Measurements from ENCODE around the gene GPR82. TPM values are rescaled to one million over a fixed set of nuclear protein-coding genes. Genes with fewer than 3 reads are reported as not detected.

The GPR82 gene
- total and polyA plus RNA-seq, 10 of the 15 experiments (the other 5 are each of a cell fraction or from before 2014, with no cell fraction given): 0.23 to 1.7 (median 0.56) TPM

DNA sequence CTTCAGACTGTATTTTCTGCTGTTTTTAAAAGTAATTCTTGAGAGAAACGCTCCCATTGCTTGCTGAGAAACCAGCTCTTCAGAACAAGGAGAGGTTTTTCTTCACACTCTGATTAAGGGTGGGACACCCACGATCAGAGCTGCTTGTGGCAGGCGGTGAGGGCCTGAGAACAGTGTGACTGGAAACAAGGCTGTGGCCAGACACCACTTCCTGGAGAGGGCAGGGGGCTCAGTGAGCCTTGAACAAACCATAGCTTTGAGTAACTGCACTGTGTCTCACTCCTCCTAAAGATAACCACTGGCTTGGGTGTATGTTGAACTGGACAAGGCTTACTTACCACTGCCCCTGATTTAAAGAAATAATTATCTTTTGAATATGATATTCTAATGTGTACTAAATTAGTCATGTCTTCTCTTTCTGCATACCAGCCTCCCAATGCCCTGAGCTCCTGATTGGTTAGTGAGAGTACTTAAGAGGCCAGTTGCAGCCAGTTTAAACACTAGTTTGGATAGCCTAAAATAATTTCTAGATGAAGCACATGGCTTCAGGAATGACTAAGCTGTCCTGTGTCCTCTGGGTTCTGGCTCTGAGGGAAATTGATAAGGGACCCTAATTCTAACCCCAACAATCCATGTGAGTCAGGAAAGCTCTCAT is 3.7 kb upstream of the GPR82 start (continued):
- TF ChIP-seq, protein P1, sequence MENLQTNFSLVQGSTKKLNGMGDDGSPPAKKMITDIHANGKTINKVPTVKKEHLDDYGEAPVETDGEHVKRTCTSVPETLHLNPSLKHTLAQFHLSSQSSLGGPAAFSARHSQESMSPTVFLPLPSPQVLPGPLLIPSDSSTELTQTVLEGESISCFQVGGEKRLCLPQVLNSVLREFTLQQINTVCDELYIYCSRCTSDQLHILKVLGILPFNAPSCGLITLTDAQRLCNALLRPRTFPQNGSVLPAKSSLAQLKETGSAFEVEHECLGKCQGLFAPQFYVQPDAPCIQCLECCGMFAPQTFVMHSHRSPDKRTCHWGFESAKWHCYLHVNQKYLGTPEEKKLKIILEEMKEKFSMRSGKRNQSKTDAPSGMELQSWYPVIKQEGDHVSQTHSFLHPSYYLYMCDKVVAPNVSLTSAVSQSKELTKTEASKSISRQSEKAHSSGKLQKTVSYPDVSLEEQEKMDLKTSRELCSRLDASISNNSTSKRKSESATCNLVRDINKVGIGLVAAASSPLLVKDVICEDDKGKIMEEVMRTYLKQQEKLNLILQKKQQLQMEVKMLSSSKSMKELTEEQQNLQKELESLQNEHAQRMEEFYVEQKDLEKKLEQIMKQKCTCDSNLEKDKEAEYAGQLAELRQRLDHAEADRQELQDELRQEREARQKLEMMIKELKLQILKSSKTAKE (IDR thresholded peaks at IDR 0.05; ENCODE audit: low read depth, poor library complexity, severe bottlenecking): no peak
- TF ChIP-seq SREBF2 (IDR thresholded peaks at IDR 0.05; ENCODE audit: low read length): no peak
- TF ChIP-seq, protein P2, sequence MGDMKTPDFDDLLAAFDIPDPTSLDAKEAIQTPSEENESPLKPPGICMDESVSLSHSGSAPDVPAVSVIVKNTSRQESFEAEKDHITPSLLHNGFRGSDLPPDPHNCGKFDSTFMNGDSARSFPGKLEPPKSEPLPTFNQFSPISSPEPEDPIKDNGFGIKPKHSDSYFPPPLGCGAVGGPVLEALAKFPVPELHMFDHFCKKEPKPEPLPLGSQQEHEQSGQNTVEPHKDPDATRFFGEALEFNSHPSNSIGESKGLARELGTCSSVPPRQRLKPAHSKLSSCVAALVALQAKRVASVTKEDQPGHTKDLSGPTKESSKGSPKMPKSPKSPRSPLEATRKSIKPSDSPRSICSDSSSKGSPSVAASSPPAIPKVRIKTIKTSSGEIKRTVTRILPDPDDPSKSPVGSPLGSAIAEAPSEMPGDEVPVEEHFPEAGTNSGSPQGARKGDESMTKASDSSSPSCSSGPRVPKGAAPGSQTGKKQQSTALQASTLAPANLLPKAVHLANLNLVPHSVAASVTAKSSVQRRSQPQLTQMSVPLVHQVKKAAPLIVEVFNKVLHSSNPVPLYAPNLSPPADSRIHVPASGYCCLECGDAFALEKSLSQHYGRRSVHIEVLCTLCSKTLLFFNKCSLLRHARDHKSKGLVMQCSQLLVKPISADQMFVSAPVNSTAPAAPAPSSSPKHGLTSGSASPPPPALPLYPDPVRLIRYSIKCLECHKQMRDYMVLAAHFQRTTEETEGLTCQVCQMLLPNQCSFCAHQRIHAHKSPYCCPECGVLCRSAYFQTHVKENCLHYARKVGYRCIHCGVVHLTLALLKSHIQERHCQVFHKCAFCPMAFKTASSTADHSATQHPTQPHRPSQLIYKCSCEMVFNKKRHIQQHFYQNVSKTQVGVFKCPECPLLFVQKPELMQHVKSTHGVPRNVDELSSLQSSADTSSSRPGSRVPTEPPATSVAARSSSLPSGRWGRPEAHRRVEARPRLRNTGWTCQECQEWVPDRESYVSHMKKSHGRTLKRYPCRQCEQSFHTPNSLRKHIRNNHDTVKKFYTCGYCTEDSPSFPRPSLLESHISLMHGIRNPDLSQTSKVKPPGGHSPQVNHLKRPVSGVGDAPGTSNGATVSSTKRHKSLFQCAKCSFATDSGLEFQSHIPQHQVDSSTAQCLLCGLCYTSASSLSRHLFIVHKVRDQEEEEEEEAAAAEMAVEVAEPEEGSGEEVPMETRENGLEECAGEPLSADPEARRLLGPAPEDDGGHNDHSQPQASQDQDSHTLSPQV (IDR thresholded peaks at IDR 0.05): no peak
- no peak for TF ChIP-seq YY1 (IDR thresholded peaks at IDR 0.05; ENCODE audit: low read depth, low read length)
- TF ChIP-seq IKZF1 (conservative IDR thresholded peaks at IDR 0.05): peak; percentile 30; the same call in 1 of the 2 replicates
- TF ChIP-seq EED (IDR thresholded peaks at IDR 0.05; ENCODE audit: low read depth): 0 out of 2 replicates have a peak, but pooled peaks have one; percentile 50
- TF ChIP-seq NFYB (IDR thresholded peaks at IDR 0.05; ENCODE audit: insufficient read depth, low read depth, low read length): 0 out of 2 replicates have a peak, but pooled peaks have one; percentile 66
- TF ChIP-seq BCL11A (IDR thresholded peaks at IDR 0.05; ENCODE audit: low read depth, low read length): 0 out of 2 replicates have a peak, but pooled peaks have one; percentile 58
- TF ChIP-seq CBX5 (IDR thresholded peaks at IDR 0.05; ENCODE audit: low read depth): no peak
- no peak for TF ChIP-seq STAT3 (IDR thresholded peaks at IDR 0.05; ENCODE audit: low read depth, low read length)
- no peak for TF ChIP-seq SIX5 (IDR thresholded peaks at IDR 0.05; ENCODE audit: low read depth, low read length, severe bottlenecking)
- TF ChIP-seq, protein P3, sequence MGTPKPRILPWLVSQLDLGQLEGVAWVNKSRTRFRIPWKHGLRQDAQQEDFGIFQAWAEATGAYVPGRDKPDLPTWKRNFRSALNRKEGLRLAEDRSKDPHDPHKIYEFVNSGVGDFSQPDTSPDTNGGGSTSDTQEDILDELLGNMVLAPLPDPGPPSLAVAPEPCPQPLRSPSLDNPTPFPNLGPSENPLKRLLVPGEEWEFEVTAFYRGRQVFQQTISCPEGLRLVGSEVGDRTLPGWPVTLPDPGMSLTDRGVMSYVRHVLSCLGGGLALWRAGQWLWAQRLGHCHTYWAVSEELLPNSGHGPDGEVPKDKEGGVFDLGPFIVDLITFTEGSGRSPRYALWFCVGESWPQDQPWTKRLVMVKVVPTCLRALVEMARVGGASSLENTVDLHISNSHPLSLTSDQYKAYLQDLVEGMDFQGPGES (IDR thresholded peaks at IDR 0.05): no peak
- TF ChIP-seq ZNF217 (IDR thresholded peaks at IDR 0.05): no peak
- no peak for TF ChIP-seq ZBED1 (IDR thresholded peaks at IDR 0.05; ENCODE audit: borderline replicate concordance)
- 0 out of 3 replicates have a peak, but pooled peaks of 1 of the 2 experiments have one; percentile 33 for TF ChIP-seq EGR1 (IDR thresholded peaks at IDR 0.05; ENCODE audit: borderline replicate concordance in 1 of 2, low read depth in 2 of 2, low read length in 2 of 2)
- no peak for TF ChIP-seq WRNIP1 (IDR thresholded peaks at IDR 0.05; ENCODE audit: borderline replicate concordance, low read depth, low read length)
- TF ChIP-seq, protein P4, sequence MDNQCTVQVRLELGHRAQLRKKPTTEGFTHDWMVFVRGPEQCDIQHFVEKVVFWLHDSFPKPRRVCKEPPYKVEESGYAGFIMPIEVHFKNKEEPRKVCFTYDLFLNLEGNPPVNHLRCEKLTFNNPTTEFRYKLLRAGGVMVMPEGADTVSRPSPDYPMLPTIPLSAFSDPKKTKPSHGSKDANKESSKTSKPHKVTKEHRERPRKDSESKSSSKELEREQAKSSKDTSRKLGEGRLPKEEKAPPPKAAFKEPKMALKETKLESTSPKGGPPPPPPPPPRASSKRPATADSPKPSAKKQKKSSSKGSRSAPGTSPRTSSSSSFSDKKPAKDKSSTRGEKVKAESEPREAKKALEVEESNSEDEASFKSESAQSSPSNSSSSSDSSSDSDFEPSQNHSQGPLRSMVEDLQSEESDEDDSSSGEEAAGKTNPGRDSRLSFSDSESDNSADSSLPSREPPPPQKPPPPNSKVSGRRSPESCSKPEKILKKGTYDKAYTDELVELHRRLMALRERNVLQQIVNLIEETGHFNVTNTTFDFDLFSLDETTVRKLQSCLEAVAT (IDR thresholded peaks at IDR 0.05): no peak
- TF ChIP-seq SMARCA5 (IDR thresholded peaks at IDR 0.05): no peak

Measured in GM12878 (cell line).